ENCODE results near the gene TRIM22.

- TF ChIP-seq EZH2 (IDR thresholded peaks at IDR 0.05; ENCODE audit: borderline replicate concordance, low read depth, low read length, poor library complexity, severe bottlenecking) = no peak
- TF ChIP-seq CTCF (conservative IDR thresholded peaks at IDR 0.05; ENCODE audit: low read depth, low read length) = no peak
Measured at GRCh38 chr11:5690736-5691135, 1.1 kb downstream of the TRIM22 start.

All from A673 (cell line).